A549 treated with AZD2906 at 1 μM for 4 hours (cell line): ENCODE measurements around the gene OPA1. TPM values are rescaled to one million over a fixed set of nuclear protein-coding genes. Genes with fewer than 3 reads are reported as not detected.

Experiments used
- total RNA-seq: library from RNA; stranded (reverse); fragments of 200-300 nt; extraction: Qiagen RNA extraction; gene quantifications from 5 replicates; pipeline ENCODE4 v1.2.3, GENCODE V29; 2022

Gene OPA1
- total RNA-seq, result 21.0 to 34.7 TPM (median 25.9 TPM) in 5 replicates

DNA sequence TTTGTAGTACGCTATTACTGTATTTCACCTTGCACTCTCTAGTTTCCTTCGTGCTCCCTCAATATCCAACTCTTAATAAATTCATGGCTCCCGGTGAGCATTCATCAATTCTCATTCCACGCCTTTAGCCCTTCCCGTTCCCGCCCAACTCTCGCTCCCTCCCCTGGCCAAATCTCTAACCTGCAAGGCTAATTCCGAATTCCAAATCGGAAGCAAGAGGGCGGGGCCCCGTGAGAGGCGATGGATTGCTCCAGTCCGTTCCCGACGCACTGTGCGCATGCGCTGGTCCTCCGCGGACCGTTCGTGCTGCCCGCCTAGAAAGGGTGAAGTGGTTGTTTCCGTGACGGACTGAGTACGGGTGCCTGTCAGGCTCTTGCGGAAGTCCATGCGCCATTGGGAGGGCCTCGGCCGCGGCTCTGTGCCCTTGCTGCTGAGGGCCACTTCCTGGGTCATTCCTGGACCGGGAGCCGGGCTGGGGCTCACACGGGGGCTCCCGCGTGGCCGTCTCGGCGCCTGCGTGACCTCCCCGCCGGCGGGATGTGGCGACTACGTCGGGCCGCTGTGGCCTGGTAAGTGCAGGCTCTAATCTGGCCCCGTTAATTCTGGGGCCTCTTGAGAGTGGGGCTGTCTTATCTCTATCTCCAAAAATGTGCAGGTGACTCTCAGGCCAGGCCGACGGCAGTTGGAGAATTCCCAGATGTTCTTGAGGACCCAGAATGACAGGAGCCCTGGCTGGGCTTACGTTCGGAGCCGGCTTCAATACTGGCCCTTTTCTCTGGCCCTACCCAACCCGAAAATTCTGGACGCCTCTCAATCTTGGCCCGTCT, at the start of gene OPA1:
Gene OPA1 (plus strand): TSS at position 368 of the 827 bp plus-strand sequence. CDS start 170 bp downstream, at position 538.

GRCh38 chr3:193554811-193555210, 38.2 kb upstream of the OPA1 start, which contains the start of gene ATP13A4:
Gene ATP13A4 (minus strand): TSS chr3:193554895. CDS start chr3:193554799, 96 bp downstream.

Other genes with a start within 250 kb of the OPA1 start
- gene ATP13A5, start 214.5 kb upstream of the OPA1 start, total RNA-seq, result not detected in 5 replicates
- gene ATP13A4, start 38.3 kb upstream of the OPA1 start, total RNA-seq, result 0.15 TPM in 1 of 5 replicates, not detected in the others